Epidermal melanocyte (primary cell): ENCODE data around the gene PDSS2.
"Not testable (repeated sequence)": the region's sequence is repeated elsewhere in the genome, so short reads cannot be mapped to it uniquely, and the experiment has no call there.

Experiments
- DNase-seq: peaks from one replicate; pipeline ENCODE4 v3.0.0; 2011; ENCODE audit warnings: low spot score; ENCODE audit not compliant: insufficient read length

The PDSS2 gene

DNA sequence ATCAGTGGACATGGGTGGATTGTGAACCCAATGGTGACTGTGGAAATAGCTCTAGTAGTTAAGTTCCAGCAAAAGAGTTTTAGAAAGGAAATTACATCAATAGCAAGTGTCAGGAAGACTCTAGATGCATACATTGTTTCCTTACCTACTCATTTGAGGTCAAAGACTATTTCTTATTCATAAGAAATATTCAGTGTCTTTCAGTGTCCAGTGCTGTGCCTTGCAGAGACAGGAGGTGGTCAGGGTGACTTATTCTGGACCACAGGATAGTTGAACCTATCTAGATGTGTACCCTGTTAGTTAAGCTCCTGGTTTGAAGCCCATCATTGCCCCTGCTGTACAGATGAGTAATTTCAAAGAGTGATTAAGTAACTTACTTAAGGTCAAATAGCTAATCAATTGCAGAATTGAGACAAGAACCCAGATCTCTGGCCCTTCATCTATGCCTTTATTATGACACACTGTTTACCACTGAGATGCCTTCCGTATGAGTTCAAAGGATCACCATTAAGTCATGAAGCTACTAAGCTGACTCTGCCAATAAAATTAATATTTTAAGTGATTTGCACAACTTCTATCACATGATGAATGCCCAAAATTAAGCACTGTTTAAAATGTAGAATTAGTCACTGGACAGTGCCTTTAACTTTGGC lies 136.1 kb downstream of the PDSS2 start:
- no peak for DNase-seq

DNA sequence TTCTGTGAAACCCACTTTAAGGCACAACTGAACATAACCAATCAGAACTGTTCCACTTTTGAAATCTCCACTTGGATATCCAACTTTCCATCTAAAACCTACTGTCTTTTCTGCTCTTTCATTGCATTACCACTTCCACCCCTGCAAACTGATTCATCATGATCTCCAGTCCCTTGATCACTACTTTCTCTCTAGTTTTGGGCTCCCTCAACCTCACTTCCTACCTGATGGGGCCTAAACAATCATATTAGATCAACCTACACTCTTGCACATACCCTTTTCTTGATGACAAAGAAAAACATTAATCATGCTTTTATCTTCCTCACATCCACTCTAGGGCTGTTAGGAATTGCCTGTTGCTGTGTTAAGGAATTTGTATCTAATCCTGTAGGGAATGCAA lies 137.6 kb downstream of the PDSS2 start:
- no peak for DNase-seq

DNA sequence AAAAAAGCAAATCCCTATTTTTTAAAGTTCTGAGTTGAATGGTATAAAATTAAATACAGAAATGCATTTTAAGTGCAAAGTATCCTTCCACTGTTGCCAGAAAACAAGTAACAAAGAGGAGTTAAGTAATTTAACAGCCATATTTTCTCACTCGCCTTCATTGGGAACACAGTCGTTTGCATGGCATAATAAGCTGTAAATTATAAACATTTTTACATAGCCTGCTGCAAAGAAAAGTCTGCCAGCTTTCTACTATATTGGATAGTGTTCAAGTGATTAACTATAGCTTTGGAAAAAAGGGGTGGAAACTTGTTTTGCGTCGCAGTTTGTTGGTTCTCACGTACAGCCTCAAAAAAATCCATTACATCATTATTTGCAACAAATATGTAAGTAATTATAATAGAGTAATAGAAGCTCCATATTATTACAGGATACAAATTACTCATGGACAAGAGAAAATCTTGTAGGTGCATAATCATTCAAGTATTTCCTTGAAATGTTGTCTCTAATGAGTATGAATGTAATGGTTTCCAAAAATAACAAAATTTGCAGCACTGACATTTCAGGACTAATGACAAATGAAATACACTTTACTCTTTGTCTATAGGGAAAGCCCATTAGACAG lies 139.3 kb downstream of the PDSS2 start:
- no peak for DNase-seq

DNA sequence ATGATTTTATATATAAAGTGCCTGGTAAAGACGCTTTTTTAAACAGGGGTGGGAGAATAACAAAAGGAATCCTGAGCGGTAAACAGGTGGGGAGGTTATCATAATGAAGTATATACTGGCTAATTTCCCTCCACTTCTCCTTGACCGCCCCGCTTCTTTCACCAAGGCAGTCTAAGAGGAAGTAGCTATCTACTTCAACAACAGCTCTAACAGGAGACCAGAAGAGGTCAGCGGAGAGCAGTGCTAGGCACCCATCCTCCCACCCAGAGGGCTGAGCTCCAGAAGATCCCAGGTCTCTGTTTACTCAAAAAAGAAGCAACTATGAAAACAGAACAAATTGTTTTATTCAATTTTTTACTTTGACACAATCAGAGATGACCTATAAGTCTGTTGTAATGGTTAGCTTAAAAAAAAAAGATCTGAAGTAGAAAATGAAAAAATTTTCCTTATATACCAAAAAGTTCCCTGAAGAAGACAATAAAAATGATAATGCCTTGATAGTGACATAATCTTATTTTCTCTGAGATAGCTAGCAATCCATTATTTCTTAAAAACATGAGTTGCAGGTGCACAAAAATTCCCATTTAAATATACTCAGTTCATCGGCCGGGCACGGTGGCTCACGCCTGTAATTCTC lies 141.1 kb downstream of the PDSS2 start:
- peak; percentile 63 for DNase-seq

DNA sequence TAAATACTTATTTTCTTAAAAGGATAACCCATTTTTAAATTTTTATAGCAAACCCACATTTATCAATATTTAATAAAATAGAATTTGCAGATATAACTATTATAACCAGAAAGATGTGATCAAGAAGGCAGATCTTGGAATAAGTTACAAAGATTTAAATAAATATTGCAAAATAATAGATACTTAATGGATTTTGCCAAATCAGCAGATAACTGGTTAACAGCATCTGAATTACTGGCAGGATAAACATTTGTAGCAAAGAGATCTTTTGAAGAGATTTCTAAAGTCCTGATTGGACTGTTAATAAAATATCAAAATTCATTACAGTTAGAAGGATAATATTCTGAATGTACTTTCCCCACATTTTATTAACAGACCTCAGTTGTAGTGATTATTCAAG lies 144.2 kb downstream of the PDSS2 start:
- DNase-seq, result no peak

DNA sequence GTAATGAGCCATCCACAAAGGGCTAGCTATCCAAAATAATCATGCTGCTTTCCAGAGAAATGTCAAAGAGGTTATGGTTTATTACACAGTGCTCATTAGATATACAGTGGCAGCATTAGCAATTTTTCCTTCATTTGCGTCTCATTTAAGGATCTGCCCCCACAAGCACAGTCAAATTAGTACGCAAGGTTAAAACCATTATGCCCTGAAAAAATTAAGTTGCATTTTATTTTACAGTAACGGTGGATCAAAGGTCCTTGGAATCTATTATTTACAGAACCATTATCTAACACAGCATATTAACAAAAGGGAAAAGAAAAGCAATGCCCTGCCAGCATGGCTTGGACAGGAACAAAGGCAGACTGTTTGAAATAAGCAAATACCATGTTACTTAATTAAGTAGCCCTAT lies 144.8 kb downstream of the PDSS2 start:
- DNase-seq, result no peak

DNA sequence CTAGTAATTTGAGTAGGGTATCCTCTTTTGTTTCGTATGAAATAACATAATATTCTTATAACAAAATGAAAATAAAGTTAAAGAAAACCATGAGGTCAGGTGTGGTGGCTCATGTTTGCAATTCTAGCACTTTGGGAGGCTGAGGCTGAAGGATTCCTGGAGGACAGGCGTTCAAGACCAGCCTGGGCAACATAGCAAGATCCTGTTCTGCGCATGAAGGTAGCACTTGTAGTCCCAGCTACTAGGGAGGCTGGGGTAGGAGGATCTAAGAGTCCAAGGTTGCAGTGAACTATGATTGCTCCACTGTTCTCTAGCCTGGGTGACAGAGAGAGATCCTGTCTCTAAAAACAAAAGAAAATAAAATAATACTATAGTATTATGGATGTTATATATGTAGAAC lies 145.6 kb downstream of the PDSS2 start:
- DNase-seq, result no peak

DNA sequence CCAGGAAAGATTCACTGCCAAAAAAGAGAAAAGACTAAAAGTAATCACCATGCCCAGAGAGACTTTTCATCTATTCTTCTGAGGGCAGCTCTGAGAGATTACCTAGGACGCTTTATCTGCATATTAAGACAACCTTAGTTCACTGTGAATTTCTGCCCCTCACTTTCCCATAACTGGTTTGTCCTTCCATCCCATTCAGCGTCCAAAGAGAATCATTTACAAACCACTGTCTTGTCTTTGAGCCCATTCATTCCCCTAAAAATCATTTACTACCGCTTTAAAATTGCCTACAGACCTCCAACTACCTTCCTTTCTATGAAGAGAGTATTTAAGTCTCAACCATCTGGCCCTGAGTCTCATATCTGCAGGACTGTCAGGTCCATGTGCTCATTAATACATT lies 149.0 kb downstream of the PDSS2 start:
- DNase-seq, result no peak

DNA sequence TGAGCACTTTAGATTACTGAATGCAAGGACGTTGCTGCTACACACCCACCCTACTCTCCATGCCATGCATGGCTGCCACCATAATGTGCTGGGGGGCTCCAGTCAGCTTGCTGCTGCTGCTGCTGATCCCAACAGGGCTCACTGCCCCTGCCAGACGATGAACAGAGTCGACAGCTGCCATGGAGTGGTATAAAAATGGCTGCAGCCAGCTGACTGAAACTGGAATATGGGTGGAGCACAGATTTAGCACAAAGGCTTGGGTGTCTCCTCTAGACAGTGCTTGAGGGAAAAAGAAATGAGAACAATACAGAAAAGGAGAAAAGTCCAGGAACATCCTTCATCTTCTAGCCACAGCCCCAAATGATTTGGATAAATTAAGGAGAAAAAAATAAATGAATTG lies 150.7 kb downstream of the PDSS2 start:
- DNase-seq, result peak; percentile 46

DNA sequence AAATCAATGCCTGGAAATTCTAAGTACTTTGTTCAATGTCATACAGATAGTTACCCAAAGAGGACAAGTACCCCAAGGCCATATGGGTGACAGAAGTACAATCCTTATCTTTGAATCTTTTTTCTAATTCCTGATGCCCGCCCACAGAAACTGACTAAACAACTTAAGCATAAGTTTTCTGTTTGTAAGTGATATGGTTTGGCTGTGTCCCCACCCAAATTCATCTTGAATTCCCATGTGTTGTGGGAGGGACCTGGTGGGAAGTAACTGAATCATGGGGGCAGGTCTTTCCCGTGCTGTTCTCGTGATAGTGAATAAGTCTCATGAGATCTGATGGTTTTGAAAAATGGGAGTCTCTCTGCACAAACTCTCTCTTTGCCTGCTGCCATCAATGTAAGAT lies 153.4 kb downstream of the PDSS2 start:
- not testable (repeated sequence) for DNase-seq

DNA sequence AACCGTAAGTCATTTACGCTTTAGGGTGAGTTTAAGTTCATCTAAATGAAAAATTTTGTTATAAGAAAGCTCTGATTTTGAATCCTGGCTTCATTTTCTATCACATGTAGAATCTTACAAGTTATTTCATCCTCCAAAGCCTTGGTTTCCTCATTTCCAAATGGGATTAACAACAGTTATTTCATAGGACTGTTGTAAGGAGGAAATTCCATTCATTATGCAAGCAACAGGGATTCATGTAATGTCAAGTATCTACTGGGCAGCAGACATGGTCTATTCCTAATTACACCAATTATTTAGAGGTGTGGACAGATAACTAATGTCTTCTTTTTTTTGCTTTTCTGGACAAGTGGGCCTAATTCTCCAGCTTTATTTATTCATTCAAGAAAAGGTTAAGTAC lies 154.0 kb downstream of the PDSS2 start:
- DNase-seq, result no peak

DNA sequence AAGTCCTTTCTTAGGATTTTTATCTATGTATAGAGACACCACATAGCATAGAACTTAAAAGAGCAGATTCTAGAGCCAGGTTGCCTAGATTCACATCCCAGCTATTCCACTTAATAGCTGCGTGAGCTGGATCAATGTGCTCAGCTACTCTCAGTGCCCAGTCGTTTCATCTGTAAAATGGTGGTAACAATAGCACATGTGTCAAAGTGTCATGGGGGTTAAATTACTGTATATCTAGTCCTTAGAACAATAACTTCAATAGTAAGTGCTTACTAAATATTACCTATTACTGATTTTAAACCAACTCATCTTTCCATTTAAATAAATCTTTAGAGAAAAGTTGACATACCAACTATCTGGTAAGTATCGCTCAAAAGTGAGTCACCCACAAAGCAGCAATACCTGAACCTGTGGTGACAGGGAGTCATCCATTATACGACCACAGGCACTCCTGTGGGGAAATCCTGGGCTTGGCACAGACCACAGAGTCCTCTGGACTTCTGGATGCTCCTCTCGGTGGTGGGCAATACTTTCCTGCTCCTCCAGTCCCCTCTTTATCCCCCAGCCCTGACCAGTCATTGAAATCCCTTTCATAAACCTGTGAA lies 154.8 kb downstream of the PDSS2 start:
- no peak for DNase-seq

DNA sequence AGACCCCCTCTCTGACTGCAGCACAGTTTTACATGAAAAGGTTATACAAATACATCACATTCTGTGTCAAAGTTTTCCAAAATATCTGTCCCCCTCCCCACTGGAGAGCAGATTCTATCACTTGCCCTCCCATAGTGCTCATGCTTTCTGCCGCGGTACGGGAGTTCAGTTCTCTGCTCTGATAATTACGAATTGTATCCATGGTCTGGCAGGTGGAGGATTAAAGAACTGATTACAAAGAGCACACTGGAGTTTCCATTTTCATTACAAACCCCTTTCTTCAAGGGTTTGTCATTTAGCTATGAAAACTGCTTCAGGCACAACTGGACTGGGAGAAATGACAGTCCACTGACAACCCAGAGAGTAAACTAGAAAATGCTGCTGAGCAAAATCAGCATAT lies 166.0 kb downstream of the PDSS2 start:
- DNase-seq, result no peak

DNA sequence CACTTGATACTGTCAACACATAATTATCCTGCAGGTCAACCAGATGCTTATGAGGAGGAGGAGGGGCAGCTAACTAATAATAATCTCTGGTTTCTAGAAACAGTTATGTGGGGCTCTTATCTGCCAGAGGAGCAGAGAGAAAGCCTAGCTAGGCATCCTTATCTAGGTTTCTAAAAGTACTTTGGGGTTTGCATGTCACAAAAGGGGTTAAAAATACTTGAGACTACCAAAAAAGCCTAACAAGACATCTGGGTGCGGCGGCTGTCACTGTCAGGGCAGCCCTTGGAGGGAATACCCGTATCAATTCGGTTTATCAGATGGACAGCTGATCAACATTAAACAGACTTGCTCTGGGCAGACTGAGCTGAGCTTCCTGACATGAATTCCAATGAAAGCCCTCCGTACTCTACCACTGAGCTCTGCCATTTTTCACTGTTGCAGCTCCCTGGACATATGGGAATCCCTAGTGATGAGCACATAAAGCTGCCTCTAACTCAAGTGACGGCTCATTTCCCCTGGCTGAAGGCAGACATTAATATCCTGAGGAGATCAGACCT lies 166.6 kb downstream of the PDSS2 start:
- no peak for DNase-seq

DNA sequence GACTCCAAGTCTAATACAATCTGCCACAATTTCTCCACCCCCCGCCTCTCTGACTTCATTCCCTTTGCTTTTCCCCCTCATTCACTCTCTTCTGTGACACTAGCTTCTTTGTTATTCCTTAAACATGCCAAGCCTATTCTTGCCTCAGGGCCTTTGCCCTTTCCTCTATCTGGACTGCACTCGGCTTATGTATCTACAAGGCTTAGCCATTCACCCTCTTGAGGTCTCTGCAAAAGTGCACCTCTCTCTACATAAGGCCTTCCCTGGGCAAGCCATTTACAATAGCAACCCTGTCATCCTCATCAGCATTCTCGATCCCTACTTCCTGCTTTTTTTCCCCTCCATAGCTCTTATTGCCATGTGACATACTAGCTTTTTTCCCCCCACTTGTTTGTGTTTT lies 168.9 kb downstream of the PDSS2 start:
- peak; percentile 54 for DNase-seq

DNA sequence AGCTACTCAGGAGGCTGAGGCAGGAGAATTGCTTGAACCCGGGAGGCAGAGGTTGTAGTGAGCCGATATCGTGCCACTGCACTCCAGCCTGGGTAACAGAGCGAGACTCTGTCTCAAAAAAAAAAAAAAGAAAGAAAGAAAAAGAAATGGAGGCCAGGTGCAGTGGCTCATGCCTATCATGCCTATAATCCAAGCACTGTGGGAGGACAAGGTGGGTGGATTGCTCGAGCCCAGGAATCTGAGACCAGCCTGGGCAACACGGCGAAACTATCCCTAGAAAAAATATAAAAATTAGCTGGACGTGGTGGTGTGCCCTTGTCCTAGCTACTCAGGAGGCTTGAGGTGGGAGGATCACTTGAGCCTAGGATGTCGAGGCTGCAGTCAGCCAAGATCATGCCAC lies 170.1 kb downstream of the PDSS2 start:
- not testable (repeated sequence) for DNase-seq

DNA sequence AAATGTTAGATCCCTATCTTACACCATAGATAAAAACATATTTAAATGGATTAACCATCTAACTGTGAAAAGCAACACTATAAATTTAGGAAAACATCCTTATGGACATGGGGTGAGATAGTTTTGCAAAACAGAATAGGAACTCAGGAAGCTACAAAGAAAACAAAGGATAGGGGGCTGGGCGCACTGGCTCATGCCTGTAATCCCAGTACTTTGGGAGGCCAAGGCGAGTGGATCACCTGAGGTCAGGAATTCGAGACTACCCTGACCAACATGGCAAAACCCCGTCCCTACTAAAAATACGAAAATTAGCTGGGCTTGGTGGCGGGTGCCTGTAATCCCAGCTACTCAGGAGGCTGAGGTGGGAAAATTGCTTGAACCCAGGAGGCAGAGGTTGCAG lies 173.7 kb downstream of the PDSS2 start:
- not testable (repeated sequence) for DNase-seq

DNA sequence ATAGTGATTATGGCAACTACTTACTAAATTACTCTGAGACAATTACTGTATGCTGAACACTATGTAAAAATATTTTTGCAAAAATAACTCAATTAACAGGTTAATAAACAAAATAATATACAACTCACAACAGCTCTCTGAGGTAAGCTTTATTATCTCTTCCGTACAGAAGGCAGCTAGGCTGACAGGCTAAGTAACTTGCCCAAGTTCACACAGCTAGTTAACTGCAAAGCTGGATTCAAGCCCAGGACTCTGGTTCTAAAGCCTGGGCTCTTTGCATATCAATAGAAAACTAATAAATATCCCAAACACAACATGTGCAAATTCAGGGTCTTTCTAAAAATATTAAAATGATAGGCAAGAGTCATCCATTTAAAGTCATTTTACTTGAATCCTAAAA lies 174.6 kb downstream of the PDSS2 start:
- no peak for DNase-seq

DNA sequence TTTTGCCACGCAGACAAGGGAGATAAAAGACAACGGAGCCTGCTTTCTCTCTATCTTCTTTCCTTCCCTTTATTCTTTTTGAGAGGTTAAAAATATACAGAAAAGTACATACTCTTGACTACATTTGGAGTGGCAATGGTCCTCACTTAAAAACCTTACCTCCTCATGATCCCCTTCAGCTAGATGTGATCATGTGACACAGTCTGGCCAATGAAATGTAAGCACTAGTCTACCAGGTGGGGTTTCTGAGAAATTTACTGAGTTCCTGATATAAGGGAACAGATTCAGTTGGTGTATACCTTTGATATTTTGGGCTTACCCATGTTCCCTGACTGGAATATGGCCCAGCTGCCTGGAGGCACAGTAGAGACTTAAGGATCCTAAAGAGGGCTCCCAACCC lies 178.6 kb downstream of the PDSS2 start:
- DNase-seq, result no peak

DNA sequence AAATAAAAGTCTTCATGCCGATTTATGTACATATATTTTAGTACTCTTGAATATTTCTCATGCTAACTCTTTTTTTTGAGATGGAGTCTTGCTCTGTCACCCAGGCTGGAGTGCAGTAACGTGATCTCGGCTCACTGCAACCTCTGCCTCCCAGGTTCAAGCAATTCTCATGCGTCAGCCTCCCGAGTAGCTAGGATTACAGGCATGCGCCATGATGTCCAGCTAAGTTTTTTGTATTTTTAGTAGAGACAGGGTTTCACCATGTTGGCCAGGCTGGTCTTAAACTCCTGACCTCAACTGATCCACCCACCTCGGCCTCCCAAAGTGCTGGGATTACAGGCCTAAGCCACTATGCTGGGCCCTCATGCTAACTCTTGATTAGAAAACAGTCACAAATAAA lies 179.4 kb downstream of the PDSS2 start:
- not testable (repeated sequence) for DNase-seq

DNA sequence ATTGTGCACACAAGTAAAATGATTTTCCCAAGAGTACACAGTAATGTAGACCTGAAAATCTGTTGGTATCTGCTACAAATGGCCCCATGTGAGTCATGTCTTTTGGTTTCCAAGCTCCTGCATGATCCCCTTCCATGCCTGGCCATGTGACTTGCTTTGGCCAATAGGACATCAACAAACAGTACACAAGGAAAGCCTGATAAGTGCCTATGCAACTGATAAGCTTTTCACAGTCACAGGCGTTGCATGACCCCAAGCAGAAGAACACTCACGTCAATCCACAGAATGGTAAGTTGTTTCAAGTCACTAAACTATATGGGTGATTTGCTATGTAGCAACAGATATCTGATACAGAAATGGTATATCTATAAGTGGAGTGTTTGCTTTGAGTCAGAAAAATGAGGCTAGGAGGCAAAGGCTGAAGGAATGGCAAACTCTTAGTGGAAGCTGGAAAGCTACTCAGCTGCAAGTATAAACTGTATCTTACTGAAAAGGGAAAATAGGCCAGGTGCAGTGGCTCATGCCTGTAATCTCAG lies 184.0 kb downstream of the PDSS2 start:
- DNase-seq, result no peak

DNA sequence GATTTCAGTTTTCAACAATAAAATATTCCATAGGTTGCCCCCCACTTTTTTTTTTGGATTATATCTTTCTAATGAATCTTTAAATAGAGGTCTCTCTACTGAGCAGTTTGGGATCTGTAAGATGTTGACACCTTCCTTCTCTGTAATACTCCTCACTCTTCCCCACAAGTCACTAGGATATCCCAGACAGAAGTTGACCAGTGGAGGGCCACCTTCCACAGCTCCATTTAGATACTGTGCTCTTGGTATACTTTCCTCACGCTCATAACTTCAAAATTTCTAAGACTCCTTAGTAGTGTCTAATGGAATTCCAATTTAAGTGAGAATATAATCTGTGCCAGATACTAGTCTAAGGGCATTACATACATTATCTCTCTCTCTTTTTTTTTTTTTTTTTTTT lies 185.1 kb downstream of the PDSS2 start:
- DNase-seq, result no peak
